ENCODE results near the gene MIEN1. TPM values are rescaled to one million over a fixed set of nuclear protein-coding genes. Genes with fewer than 3 reads are reported as not detected.

MIEN1 gene
- polyA plus RNA-seq, 3 donors, result 61.7 to 141 (median 124) TPM

GRCh38 chr17:39724731-39725130 is 5.6 kb downstream of the MIEN1 start:
- H3K27me3 ChIP-seq (ENCODE audit: control insufficient read depth in 2 of 2, insufficient read depth in 2 of 2, low read length in 2 of 2), result no peaks in the 10 kb centered on the region
- 96% methylated on average over 8 of the region's 13 CpGs for WGBS (ENCODE audit: insufficient coverage)
- peaks cover 0 to 5% (median 1%) of the 10 kb centered on the region in 3 donors for H3K27me3 Mint-ChIP-seq (ENCODE audit: low read depth in 3 of 3)
- H3K4me1 Mint-ChIP-seq, result peaks cover 6% of the 10 kb centered on the region
- H3K4me1 ChIP-seq (ENCODE audit: control insufficient read depth in 1 of 2, insufficient read depth in 2 of 2, low read length in 2 of 2), result peaks cover 6 to 9% of the 10 kb centered on the region in 2 donors
- H3K4me2 ChIP-seq (replicated peaks; ENCODE audit: extremely low read depth, low read length, poor library complexity, severe bottlenecking), result no peak overlapping the region
- H3K9me3 Mint-ChIP-seq, result peaks cover 0 to 2% (median 0%) of the 10 kb centered on the region in 7 donors
- H3K79me2 ChIP-seq (ENCODE audit: insufficient read depth, low read length), result peaks cover 5% of the 10 kb centered on the region
- H2AFZ ChIP-seq (ENCODE audit: insufficient read depth, low read depth, low read length, poor library complexity, severe bottlenecking), result no peak overlapping the region
- H3K4me3 ChIP-seq (replicated peaks in 1 of 3; ENCODE audit: low read depth in 2 of 3, low read length in 3 of 3), result no peak overlapping the region
- no peaks in the 10 kb centered on the region for H4K20me1 ChIP-seq (ENCODE audit: insufficient read depth, low read length)
- H3K9ac ChIP-seq (ENCODE audit: insufficient read depth, low read length, poor library complexity, severe bottlenecking), result no peak overlapping the region
- H3K9me3 ChIP-seq (replicated peaks in 1 of 2; ENCODE audit: control insufficient read depth in 1 of 2, insufficient read depth in 1 of 2, low read length in 2 of 2), result no peaks in the 10 kb centered on the region
- H3K27ac Mint-ChIP-seq, result no peak overlapping the region
- H3K36me3 ChIP-seq (replicated peaks in 1 of 2; ENCODE audit: control insufficient read depth in 1 of 2, insufficient read depth in 2 of 2, low read length in 2 of 2), result peaks cover 19 to 31% of the 10 kb centered on the region in 2 donors
- TF ChIP-seq, protein P1, sequence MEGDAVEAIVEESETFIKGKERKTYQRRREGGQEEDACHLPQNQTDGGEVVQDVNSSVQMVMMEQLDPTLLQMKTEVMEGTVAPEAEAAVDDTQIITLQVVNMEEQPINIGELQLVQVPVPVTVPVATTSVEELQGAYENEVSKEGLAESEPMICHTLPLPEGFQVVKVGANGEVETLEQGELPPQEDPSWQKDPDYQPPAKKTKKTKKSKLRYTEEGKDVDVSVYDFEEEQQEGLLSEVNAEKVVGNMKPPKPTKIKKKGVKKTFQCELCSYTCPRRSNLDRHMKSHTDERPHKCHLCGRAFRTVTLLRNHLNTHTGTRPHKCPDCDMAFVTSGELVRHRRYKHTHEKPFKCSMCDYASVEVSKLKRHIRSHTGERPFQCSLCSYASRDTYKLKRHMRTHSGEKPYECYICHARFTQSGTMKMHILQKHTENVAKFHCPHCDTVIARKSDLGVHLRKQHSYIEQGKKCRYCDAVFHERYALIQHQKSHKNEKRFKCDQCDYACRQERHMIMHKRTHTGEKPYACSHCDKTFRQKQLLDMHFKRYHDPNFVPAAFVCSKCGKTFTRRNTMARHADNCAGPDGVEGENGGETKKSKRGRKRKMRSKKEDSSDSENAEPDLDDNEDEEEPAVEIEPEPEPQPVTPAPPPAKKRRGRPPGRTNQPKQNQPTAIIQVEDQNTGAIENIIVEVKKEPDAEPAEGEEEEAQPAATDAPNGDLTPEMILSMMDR (IDR thresholded peaks at IDR 0.05), result no peak
- no peak for DNase-seq
- H3K36me3 Mint-ChIP-seq, result peaks cover 26 to 38% of the 10 kb centered on the region in 2 donors
- H3K27ac ChIP-seq (ENCODE audit: low read depth in 1 of 2, low read length in 2 of 2), result no peak overlapping the region
- intact Hi-C loops (cut with micrococcal nuclease), result loop anchor here in 1 of 2 donors (5.0 kb wide), 1 partner anchor 37 kb away; the partner anchor contains the start of gene PGAP3
- no peak overlapping the region for H3K4me3 Mint-ChIP-seq

DNA sequence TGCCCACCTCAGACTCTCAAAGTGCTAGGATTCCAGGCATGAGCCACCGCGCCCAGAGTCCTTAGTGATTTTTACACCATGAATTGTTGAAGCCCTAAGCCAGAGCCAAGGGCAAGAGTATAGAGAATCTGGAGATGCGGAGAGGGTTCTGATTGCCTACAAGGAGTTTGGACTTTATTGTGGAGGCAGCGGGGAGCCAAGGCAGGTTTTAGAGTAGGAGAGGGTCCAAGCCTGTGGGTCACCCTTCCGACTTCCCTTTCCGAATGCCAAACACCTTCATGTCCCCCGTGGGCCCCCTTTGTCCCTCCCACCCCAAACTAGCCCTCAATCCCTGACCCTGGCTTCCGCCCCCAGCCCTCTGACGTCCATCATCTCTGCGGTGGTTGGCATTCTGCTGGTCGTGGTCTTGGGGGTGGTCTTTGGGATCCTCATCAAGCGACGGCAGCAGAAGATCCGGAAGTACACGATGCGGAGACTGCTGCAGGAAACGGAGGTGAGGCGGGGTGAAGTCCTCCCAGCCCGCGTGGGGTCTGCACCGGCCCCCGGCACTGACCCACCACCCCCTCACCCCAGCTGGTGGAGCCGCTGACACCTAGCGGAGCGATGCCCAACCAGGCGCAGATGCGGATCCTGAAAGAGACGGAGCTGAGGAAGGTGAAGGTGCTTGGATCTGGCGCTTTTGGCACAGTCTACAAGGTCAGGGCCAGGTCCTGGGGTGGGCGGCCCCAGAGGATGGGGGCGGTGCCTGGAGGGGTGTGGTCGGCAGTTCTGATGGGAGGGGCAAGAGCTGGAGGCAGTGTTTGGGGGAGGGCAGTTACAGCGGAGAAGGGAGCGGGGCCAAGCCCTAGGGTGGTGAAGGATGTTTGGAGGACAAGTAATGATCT is 7.1 kb downstream of the MIEN1 start:
- H3K27me3 ChIP-seq (ENCODE audit: control insufficient read depth in 2 of 2, insufficient read depth in 2 of 2, low read length in 2 of 2), result no peaks in the 10 kb centered on the region
- H3K9ac ChIP-seq (ENCODE audit: insufficient read depth, low read length, poor library complexity, severe bottlenecking), result no peak overlapping the region
- peaks cover 10 to 18% of the 10 kb centered on the region in 2 donors for H3K36me3 ChIP-seq (replicated peaks in 1 of 2; ENCODE audit: control insufficient read depth in 1 of 2, insufficient read depth in 2 of 2, low read length in 2 of 2)
- H3K4me1 ChIP-seq (ENCODE audit: control insufficient read depth in 1 of 2, insufficient read depth in 2 of 2, low read length in 2 of 2), result peaks cover 0 to 4% of the 10 kb centered on the region in 2 donors
- DNase-seq, result no peak
- Mint-ChIP-seq H3K36me3 (peaks cover 16 to 25% of the 10 kb centered on the region in 2 donors), H3K4me3 (no peak overlapping the region), H3K9me3 (peaks cover 0 to 2% (median 0%) of the 10 kb centered on the region in 7 donors), H3K4me1 (peaks cover 3% of the 10 kb centered on the region), H3K27ac (peak overlapping the region in 1 of 7 donors; percentile 66), H3K27me3 (ENCODE audit: low read depth in 3 of 3) (peaks cover 0 to 5% (median 1%) of the 10 kb centered on the region in 3 donors)
- no peak overlapping the region for H3K27ac ChIP-seq (ENCODE audit: low read depth in 1 of 2, low read length in 2 of 2)
- H3K79me2 ChIP-seq (ENCODE audit: insufficient read depth, low read length), result no peaks in the 10 kb centered on the region
- no peak overlapping the region for H2AFZ ChIP-seq (ENCODE audit: insufficient read depth, low read depth, low read length, poor library complexity, severe bottlenecking)
- no peaks in the 10 kb centered on the region for H3K9me3 ChIP-seq (replicated peaks in 1 of 2; ENCODE audit: control insufficient read depth in 1 of 2, insufficient read depth in 1 of 2, low read length in 2 of 2)
- TF ChIP-seq, protein P1 (IDR thresholded peaks at IDR 0.05), result no peak
- intact Hi-C loops (cut with micrococcal nuclease), result no loop called here
- no peak overlapping the region for H3K4me2 ChIP-seq (replicated peaks; ENCODE audit: extremely low read depth, low read length, poor library complexity, severe bottlenecking)
- no peaks in the 10 kb centered on the region for H4K20me1 ChIP-seq (ENCODE audit: insufficient read depth, low read length)
- no peak overlapping the region for H3K4me3 ChIP-seq (replicated peaks in 1 of 3; ENCODE audit: low read depth in 2 of 3, low read length in 3 of 3)
- 93% methylated on average over 18 of the region's 34 CpGs for WGBS (ENCODE audit: insufficient coverage)
